ENCODE data around the gene TUT1.
"Not testable (repeated sequence)": the region's sequence is repeated elsewhere in the genome, so short reads cannot be mapped to it uniquely, and the experiment has no call there.

TUT1 gene

DNA sequence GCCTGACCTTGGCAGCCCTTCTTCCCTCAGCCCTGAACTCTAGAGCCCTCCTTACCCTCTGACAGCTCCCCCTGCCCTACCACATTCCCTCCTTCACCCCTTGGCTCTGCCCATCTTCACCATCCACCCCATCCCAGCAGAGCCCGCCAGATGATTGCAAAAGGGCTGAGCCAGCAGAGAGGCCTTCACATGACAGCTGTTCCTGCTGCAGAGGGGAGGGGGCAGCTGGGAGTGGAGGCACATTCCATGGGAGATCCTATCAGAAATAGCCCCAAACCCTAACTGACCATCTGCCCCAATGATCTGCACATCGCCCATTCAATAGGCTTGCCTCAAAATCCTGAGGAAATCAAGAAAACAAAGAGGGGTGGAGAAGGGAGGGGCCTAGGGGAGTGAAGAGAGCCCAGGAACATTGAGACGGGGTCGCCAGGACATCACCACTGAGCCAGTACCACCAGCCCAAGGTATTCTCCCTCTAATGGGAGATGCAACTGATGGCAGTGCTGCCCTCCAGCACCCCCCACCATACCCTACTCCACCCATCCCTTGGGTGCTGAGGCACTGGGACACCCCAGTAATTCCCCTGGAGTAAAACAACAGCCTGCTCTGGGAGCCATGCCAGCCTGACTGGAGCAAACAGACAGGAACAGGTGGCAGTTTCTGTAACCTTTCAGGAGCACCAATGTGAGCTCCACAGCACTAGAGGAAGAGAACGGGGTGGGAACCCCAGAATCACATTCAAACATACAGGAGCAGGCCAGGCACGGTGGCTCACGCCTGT, 36.7 kb downstream of the TUT1 start:
- DNase-seq (ENCODE audit: low read depth) = no peak
- TF ChIP-seq, protein P1, sequence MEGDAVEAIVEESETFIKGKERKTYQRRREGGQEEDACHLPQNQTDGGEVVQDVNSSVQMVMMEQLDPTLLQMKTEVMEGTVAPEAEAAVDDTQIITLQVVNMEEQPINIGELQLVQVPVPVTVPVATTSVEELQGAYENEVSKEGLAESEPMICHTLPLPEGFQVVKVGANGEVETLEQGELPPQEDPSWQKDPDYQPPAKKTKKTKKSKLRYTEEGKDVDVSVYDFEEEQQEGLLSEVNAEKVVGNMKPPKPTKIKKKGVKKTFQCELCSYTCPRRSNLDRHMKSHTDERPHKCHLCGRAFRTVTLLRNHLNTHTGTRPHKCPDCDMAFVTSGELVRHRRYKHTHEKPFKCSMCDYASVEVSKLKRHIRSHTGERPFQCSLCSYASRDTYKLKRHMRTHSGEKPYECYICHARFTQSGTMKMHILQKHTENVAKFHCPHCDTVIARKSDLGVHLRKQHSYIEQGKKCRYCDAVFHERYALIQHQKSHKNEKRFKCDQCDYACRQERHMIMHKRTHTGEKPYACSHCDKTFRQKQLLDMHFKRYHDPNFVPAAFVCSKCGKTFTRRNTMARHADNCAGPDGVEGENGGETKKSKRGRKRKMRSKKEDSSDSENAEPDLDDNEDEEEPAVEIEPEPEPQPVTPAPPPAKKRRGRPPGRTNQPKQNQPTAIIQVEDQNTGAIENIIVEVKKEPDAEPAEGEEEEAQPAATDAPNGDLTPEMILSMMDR (IDR thresholded peaks at IDR 0.05; ENCODE audit: low read depth, low read length, missing control alignments) = no peak
- no peak overlapping the region for H3K4me3 ChIP-seq (ENCODE audit: low read depth, low read length)

DNA sequence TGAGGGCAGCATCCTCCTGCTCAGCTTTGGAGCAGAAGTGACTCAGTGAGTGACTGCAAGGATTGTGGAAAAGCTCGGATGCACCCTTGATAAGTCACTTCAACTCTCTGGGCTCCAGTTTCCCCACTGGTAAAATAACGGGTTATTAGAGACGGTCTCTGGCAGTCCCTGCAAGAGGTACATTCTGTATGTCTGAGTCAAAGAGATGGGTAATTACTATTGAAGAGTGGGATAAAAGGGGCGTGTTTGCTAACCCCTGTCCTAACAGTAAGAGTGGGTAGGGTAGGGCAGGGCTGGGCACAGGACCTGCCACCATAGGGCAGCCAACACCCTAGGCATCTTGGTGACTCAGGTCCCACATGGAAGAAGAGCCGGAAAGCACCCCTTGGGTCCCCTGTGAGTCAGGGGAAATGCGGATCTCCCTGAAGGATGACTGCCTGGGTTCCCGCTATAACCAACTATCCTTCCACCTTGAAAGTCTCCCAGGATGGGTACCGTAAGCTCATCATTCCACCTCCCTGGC, 37.4 kb downstream of the TUT1 start:
- DNase-seq (ENCODE audit: low read depth) = no peak
- H3K4me3 ChIP-seq (ENCODE audit: low read depth, low read length) = no peak overlapping the region

DNA sequence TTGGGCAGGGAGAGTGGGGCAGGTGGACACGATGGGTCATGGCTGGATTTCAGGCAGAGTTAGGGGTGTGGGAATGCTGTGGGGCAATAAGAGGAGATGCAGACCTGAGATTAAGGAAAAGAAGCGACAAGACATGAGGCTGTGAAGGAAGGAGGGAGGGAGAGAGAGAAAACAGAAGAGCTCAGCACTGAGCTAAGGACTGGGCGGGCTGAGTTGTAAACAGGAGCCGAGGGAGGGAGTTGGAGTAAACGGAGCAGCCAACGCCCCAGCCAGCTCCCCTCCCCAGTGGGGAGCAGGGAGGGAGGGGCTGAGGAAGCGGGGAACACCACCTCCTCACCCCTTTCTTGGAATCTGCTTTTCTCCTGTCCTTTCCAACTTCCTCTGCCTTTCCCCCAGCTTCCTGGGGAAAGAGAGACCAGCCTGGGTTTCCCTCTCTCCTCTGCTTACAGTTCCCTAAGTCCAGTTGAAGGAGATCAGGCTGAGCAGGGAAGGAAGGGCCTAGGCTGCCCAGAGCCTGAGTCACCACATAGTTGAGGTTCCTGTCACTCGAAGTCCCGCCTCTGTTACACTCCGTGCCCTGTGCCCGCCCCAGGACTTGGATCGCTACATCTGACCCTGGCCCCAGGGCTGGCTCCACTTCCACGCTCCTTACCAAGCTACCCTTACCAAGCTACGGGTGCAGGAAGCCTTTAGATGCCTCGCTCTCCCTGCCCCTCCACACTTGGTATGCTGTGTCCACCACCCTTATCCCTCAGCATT, 38.1 kb downstream of the TUT1 start:
- no peak for DNase-seq (ENCODE audit: low read depth)
- H3K4me3 ChIP-seq (ENCODE audit: low read depth, low read length) = no peak overlapping the region
- TF ChIP-seq, protein P1 (IDR thresholded peaks at IDR 0.05; ENCODE audit: low read depth, low read length, missing control alignments) = no peak

More for the DNA sequence above, 37.4 kb downstream of the TUT1 start:
- TF ChIP-seq, protein P1 (IDR thresholded peaks at IDR 0.05; ENCODE audit: low read depth, low read length, missing control alignments) = no peak

DNA sequence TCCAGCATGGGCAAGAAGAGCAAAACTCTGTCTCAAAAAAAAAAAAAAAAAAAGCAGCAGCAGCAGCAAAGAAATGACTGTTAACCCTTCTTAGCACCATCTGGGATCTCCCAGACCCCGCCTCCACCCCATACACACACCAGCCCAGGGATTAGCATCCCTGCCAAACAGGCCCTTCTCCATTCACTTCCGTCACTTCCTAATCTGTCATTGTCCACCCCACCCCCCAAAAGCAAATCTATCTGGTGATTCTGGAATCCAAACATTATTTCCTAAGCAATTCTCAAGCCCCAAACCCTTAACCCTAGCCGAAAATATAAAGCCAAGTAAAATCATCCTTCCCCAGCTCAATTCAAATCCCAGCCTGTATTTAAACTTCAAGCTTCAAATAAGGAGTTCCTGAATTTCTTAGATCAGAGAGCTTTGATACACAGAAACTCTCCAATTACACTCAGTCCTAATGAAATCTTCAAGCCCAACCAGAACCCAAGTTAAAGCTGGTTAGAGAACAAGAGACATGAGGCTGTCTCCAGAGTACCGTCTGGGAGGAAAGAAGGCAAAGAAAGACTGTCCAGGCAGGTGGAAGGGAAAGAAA, 38.7 kb downstream of the TUT1 start:
- no peak for DNase-seq (ENCODE audit: low read depth)
- TF ChIP-seq, protein P1 (IDR thresholded peaks at IDR 0.05; ENCODE audit: low read depth, low read length, missing control alignments) = no peak
- no peak overlapping the region for H3K4me3 ChIP-seq (ENCODE audit: low read depth, low read length)

DNA sequence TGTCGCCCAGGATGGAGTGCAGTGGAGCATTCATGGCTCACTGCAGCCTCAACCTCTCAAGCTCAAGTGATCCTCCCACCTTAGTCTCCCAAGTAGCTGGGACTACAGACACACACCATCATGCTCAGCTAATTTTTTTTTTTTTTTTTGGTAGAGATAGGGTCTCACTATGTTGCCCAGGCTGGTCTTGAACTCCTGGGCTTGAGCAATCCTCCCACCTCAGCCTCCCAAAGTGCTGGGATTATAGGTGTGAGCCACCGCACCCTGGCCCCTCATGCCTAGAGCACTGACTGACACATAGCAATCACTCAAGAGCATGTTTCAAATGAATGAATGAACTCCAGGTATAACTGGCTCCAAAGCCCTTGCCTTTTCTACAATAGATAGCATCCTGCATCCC, 40.8 kb downstream of the TUT1 start:
- DNase-seq (ENCODE audit: low read depth); H3K4me3 ChIP-seq (ENCODE audit: low read depth, low read length): not testable (repeated sequence)

DNA sequence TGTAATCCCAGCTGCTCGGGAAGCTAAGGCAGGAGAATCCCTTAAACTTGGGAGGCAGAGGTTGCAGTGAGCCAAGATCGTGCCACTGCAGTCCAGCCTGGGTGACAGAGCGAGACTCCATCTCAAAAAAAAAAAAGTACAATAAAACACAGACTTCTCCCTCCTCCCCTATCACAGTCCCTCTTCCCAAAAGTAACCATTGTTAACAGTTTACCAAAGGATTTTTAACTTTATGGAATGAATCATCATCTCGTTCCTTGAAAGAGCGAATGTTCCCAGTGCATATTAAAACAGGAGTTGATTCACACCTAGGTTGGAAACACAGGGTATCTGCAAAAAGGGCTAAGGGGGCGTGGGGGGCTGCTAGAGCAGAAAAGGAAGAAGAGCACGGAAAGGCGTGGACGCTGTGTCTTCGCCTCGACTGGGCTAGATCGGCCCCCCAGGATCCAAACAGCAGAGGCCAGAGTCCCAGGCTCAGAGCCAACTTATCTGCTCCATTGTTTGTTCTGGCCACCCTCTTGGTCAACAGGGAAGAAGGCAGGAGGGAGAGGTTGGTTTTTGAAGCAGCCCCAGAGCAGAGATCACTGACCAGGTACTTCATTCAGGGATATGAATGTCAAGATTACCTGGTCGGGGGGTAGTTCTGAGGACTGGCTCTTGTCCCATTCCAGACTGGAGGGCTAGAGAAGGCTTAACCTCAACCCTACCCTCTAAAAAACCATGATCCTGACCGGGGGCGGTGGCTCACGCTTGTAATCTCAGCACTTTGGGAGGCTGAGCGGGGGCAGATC, 42.6 kb downstream of the TUT1 start:
- DNase-seq (ENCODE audit: low read depth) = no peak
- TF ChIP-seq, protein P1 (IDR thresholded peaks at IDR 0.05; ENCODE audit: low read depth, low read length, missing control alignments) = no peak
- H3K4me3 ChIP-seq (ENCODE audit: low read depth, low read length) = no peak overlapping the region

All from GM12864 (cell line).